GM19043 (cell line): ENCODE results near the gene MALT1.
"Not testable (repeated sequence)": the region's sequence is repeated elsewhere in the genome, so short reads cannot be mapped to it uniquely, and the experiment has no call there.

ENCODE experiments used
- ATAC-seq: cut with Tn5 transposase; IDR thresholded peaks from one replicate; pipeline ENCODE4 v1.9.1; 2021; ENCODE audit warnings: low read depth; ENCODE audit not compliant: unreplicated experiment

The MALT1 gene

GRCh38 chr18:58671111-58671631 is at the start of gene MALT1:
MALT1 (plus strand) TSS chr18:58671465; CDS start chr18:58671644, 179 bp downstream.
- ATAC-seq = peak; percentile 70

- ATAC-seq = no peak
Observed at GRCh38 chr18:58624011-58624410, 47.3 kb upstream of the MALT1 start.

- no peak for ATAC-seq
Observed at GRCh38 chr18:58625839-58626238, 45.4 kb upstream of the MALT1 start.

- no peak for ATAC-seq
Observed at GRCh38 chr18:58630071-58630470, 41.2 kb upstream of the MALT1 start.

GRCh38 chr18:58631301-58631700 is 40.0 kb upstream of the MALT1 start:
- ATAC-seq = no peak

- no peak for ATAC-seq
Observed at GRCh38 chr18:58632552-58632951, 38.7 kb upstream of the MALT1 start.

- ATAC-seq = no peak
Observed at GRCh38 chr18:58633874-58634273, 37.4 kb upstream of the MALT1 start.

GRCh38 chr18:58635891-58636290 is 35.4 kb upstream of the MALT1 start:
- no peak for ATAC-seq

- no peak for ATAC-seq
Observed at GRCh38 chr18:58637197-58637596, 34.1 kb upstream of the MALT1 start.

GRCh38 chr18:58637946-58638345 is 33.3 kb upstream of the MALT1 start:
- no peak for ATAC-seq

GRCh38 chr18:58638441-58638840 is 32.8 kb upstream of the MALT1 start:
- ATAC-seq = no peak

GRCh38 chr18:58639237-58639636 is 32.0 kb upstream of the MALT1 start:
- no peak for ATAC-seq

GRCh38 chr18:58639751-58640427 is 31.4 kb upstream of the MALT1 start:
- no peak for ATAC-seq

- ATAC-seq = no peak
Observed at GRCh38 chr18:58640428-58640805, 30.8 kb upstream of the MALT1 start.

GRCh38 chr18:58640891-58641610 is 30.2 kb upstream of the MALT1 start:
- no peak for ATAC-seq

GRCh38 chr18:58643557-58643956 is 27.7 kb upstream of the MALT1 start:
- not testable (repeated sequence) for ATAC-seq

GRCh38 chr18:58645398-58645797 is 25.9 kb upstream of the MALT1 start:
- ATAC-seq = no peak

- no peak for ATAC-seq
Observed at GRCh38 chr18:58646334-58646862, 24.9 kb upstream of the MALT1 start.

- ATAC-seq = peak; percentile 76
Observed at GRCh38 chr18:58649966-58650816, 21.1 kb upstream of the MALT1 start.

GRCh38 chr18:58650830-58651229 is 20.4 kb upstream of the MALT1 start:
- ATAC-seq = not testable (repeated sequence)
